PC-9 (cell line): ENCODE results near the gene MMAB.

Experiments
- EZH2 ChIP-seq: fragments of 200-600 bp; sonication (generic); IDR thresholded peaks from 2 replicates; pipeline ENCODE4 v1.8.0; 2017; ENCODE audit warnings: antibody characterized with exemption, low read depth
- TF ChIP-seq, protein P1 (sequence below): fragments of 200-600 bp; sonication (generic); conservative IDR thresholded peaks from 2 replicates; pipeline ENCODE4 v1.6.1; 2017; ENCODE audit warnings: mixed run types, antibody characterized with exemption, mild to moderate bottlenecking, moderate library complexity

DNA sequence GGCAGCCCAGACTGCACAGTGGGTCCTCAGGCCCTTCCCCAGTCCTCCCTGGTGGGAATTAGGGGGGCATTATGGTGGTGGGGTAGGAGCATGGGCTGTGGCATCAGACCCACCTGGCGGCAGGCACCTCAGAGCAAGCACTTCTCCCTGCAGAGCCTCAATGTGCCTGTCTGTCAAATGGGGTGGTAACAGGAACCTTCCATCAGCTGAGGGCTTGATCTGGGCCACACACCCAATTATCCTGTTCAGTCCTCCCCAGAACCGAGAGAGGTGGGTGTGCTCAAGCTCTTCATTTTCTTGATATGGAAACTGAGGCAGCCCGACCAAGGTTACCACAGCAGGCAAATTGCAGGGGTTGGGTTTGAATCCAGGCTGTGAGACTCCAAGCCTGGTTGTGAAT lies 38.7 kb upstream of the MMAB start:
- TF ChIP-seq, protein P1, sequence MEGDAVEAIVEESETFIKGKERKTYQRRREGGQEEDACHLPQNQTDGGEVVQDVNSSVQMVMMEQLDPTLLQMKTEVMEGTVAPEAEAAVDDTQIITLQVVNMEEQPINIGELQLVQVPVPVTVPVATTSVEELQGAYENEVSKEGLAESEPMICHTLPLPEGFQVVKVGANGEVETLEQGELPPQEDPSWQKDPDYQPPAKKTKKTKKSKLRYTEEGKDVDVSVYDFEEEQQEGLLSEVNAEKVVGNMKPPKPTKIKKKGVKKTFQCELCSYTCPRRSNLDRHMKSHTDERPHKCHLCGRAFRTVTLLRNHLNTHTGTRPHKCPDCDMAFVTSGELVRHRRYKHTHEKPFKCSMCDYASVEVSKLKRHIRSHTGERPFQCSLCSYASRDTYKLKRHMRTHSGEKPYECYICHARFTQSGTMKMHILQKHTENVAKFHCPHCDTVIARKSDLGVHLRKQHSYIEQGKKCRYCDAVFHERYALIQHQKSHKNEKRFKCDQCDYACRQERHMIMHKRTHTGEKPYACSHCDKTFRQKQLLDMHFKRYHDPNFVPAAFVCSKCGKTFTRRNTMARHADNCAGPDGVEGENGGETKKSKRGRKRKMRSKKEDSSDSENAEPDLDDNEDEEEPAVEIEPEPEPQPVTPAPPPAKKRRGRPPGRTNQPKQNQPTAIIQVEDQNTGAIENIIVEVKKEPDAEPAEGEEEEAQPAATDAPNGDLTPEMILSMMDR = no peak
- TF ChIP-seq EZH2 = no peak
